ENCODE results near the gene PAK1.
"Not testable (repeated sequence)": the region's sequence is repeated elsewhere in the genome, so short reads cannot be mapped to it uniquely, and the experiment has no call there.

The PAK1 gene

GRCh38 chr11:77316733-77317342 lies 157.1 kb downstream of the PAK1 start:
- no peak for DNase-seq (ENCODE audit: insufficient read length, low spot score)

GRCh38 chr11:77312107-77312506 lies 161.8 kb downstream of the PAK1 start:
- FAIRE-seq: no peak

More at GRCh38 chr11:77316733-77317342, 157.1 kb downstream of the PAK1 start:
- no peak for FAIRE-seq

GRCh38 chr11:77311701-77312100 lies 162.2 kb downstream of the PAK1 start:
- no peak for DNase-seq (ENCODE audit: insufficient read length, low spot score)
- FAIRE-seq: no peak

More at GRCh38 chr11:77312107-77312506, 161.8 kb downstream of the PAK1 start:
- no peak for DNase-seq (ENCODE audit: insufficient read length, low spot score)

GRCh38 chr11:77310721-77311120 lies 163.2 kb downstream of the PAK1 start:
- DNase-seq (ENCODE audit: insufficient read length, low spot score): no peak
- FAIRE-seq: no peak

- DNase-seq (ENCODE audit: insufficient read length, low spot score): no peak
- FAIRE-seq: no peak
Observed at GRCh38 chr11:77309401-77310085, 164.4 kb downstream of the PAK1 start.

GRCh38 chr11:77308838-77309237 lies 165.1 kb downstream of the PAK1 start:
- no peak for DNase-seq (ENCODE audit: insufficient read length, low spot score)
- FAIRE-seq: no peak

- DNase-seq (ENCODE audit: insufficient read length, low spot score): no peak
- FAIRE-seq: no peak
Observed at GRCh38 chr11:77303328-77303727, 170.6 kb downstream of the PAK1 start.

- FAIRE-seq (no peak), DNase-seq (ENCODE audit: insufficient read length, low spot score) (no peak)
Observed at GRCh38 chr11:77302752-77303151, 171.1 kb downstream of the PAK1 start.

- DNase-seq (ENCODE audit: insufficient read length, low spot score) (no peak), FAIRE-seq (no peak)
Observed at GRCh38 chr11:77301510-77301909, 172.4 kb downstream of the PAK1 start, which contains the start of gene GDPD4. Gene GDPD4 (minus strand): TSS chr11:77301686. CDS start chr11:77285137, 16,549 bp downstream.

- no peak for DNase-seq (ENCODE audit: insufficient read length, low spot score)
- FAIRE-seq: no peak
Observed at GRCh38 chr11:77300695-77301094, 173.2 kb downstream of the PAK1 start.

GRCh38 chr11:77300028-77300427 lies 173.9 kb downstream of the PAK1 start:
- DNase-seq (ENCODE audit: insufficient read length, low spot score); FAIRE-seq: not testable (repeated sequence)

GRCh38 chr11:77299528-77299993 lies 174.3 kb downstream of the PAK1 start:
- FAIRE-seq: no peak
- no peak for DNase-seq (ENCODE audit: insufficient read length, low spot score)

- FAIRE-seq (no peak), DNase-seq (ENCODE audit: insufficient read length, low spot score) (no peak)
Observed at GRCh38 chr11:77294040-77294439, 179.9 kb downstream of the PAK1 start.

- FAIRE-seq (no peak), DNase-seq (ENCODE audit: insufficient read length, low spot score) (no peak)
Observed at GRCh38 chr11:77289737-77290136, 184.2 kb downstream of the PAK1 start.

- FAIRE-seq (no peak), DNase-seq (ENCODE audit: insufficient read length, low spot score) (no peak)
Observed at GRCh38 chr11:77287615-77288273, 186.2 kb downstream of the PAK1 start.

GRCh38 chr11:77287136-77287535 lies 186.8 kb downstream of the PAK1 start:
- FAIRE-seq: no peak

GRCh38 chr11:77284476-77285468 lies 189.1 kb downstream of the PAK1 start:
- FAIRE-seq (no peak), DNase-seq (ENCODE audit: insufficient read length, low spot score) (no peak)

More at GRCh38 chr11:77287136-77287535, 186.8 kb downstream of the PAK1 start:
- no peak for DNase-seq (ENCODE audit: insufficient read length, low spot score)

GRCh38 chr11:77283101-77283500 lies 190.8 kb downstream of the PAK1 start:
- no peak for FAIRE-seq
- no peak for DNase-seq (ENCODE audit: insufficient read length, low spot score)

GRCh38 chr11:77278595-77279506 lies 195.0 kb downstream of the PAK1 start:
- no peak for FAIRE-seq
- no peak for DNase-seq (ENCODE audit: insufficient read length, low spot score)
